Muscle layer of colon (tissue), 2 donors: ENCODE measurements around the gene TSPAN18.

Experiments
- H3K27ac ChIP-seq: one replicate; pipeline ENCODE4 v1.7.0; 2013; ENCODE audit warnings: low read depth, mild to moderate bottlenecking, low read length, moderate library complexity
- H3K27me3 ChIP-seq, 2 donors: one replicate each; pipeline ENCODE4 v1.7.0; 2013; ENCODE audit warnings: low read length in 2 of 2, mild to moderate bottlenecking in 2 of 2; ENCODE audit not compliant: insufficient read depth in 2 of 2, control insufficient read depth in 1 of 2
- H3K36me3 ChIP-seq: one replicate; pipeline ENCODE4 v1.7.0; 2013; ENCODE audit warnings: mild to moderate bottlenecking, low read length; ENCODE audit not compliant: insufficient read depth
- H3K4me1 ChIP-seq: one replicate; pipeline ENCODE4 v1.7.0; 2013; ENCODE audit warnings: mild to moderate bottlenecking, low read length; ENCODE audit not compliant: insufficient read depth
- H3K4me3 ChIP-seq, 2 donors: one replicate each; pipeline ENCODE4 v1.7.0; 2013; ENCODE audit warnings: low read length in 2 of 2, low read depth in 1 of 2, mild to moderate bottlenecking in 1 of 2, moderate library complexity in 1 of 2
- H3K9ac ChIP-seq: one replicate; pipeline ENCODE4 v1.7.0; 2013; ENCODE audit warnings: low read length
- H3K9me3 ChIP-seq: one replicate; pipeline ENCODE4 v1.7.0; 2013; ENCODE audit warnings: mild to moderate bottlenecking, low read length
- donor health status: abdominal sarcoma.
- donor health status: Adenocarcinoma of cecum.

The TSPAN18 gene

DNA sequence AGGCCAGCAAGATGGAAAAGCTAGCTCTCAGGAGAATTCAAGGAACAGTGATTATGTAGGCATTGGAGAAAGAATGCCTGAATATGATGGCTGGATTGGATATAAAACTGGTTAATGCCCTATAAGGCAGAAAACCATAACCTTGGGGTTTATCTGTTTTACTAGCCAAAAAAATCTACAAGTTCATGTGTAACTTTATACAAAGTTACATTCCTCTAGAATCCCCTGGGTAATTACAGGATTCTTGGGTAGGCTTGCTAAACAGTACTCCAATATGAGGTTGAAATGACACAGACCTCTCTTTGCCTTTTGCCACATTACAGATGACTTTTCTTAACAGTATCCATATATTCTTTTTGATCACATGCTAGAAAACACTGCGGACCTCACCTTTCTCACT, 26.0 kb downstream of the TSPAN18 start:
- Histone ChIP-seq H3K4me3 (no peak overlapping the region), H3K9ac (no peak overlapping the region), H3K4me1 (peaks cover 80% of the 10 kb centered on the region), H3K27me3 (no peaks in the 10 kb centered on the region), H3K36me3 (no peaks in the 10 kb centered on the region), H3K27ac (peak overlapping the region; percentile 72), H3K9me3 (no peaks in the 10 kb centered on the region)

DNA sequence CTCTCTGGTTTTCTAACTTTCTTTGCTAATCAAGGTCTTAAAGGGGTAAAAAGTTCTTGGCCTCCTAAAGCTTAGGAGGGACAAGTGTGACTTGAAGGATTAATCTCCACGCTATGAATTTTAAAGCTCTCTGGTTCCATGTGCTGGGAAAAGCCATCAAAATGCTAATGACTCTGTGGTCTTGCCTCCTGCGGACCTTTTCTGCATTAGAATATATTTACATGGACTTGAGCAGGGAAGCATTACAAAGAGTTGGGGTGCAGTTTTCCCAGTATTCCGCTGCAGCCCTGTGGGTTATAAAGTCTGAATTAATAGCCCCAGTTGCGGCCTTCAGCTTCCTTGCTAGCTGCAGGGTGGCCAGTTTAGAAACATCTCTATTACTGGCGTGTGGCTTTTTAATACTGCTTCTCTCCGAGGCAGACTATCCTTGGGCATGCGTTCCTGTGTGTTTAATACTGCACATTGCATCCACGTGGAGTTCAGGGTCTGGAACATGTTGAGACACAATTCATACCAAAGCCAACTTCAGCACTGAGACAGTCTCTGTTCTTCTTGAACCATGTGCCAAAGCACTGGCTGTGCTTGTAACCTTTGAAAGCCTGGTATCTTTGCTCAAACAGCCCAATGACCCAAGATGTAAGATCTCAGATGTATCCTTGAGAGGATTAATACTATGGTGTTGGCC, 27.3 kb downstream of the TSPAN18 start:
- Histone ChIP-seq H3K36me3 (no peaks in the 10 kb centered on the region), H3K4me1 (peaks cover 73% of the 10 kb centered on the region), H3K4me3 (peak overlapping the region in 1 of 2 donors; percentile 0), H3K27me3 (no peaks in the 10 kb centered on the region), H3K9me3 (no peaks in the 10 kb centered on the region), H3K9ac (peak overlapping the region; percentile 31), H3K27ac (peak overlapping the region; percentile 81)

DNA sequence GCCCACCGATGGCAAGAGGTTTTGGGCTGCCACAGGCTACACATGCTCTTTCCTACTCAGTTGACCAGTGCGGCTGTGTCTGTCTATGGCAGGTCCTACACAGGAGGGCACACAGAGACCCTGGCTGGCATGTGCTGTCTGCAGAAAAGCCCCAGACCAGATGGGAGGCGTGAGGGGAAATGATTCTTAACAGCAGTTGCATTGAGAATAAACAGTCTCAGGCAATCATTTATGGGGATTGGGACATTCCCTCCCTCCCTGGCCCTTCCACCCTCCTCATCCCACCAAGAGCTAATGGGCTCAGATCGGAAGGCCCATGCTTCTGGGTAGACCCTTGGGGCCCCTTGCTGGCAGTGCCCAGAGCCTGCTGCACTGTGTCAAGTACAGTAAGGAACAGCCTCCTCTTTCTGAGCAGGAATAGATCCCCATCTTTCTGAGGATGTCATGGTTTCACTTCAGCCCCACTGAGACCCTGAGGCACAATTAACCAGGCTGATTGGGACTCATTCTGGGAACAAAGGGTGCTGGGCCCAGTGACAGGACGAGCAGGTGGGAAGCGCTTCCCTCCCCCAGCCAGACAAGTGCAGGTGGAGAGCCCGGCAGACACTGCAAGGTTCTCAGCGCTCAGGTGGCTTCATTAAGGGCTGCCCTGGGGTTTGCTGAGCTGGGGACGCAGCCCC, 28.3 kb downstream of the TSPAN18 start:
- Histone ChIP-seq H3K4me1 (peaks cover 80% of the 10 kb centered on the region), H3K4me3 (peak overlapping the region in 1 of 2 donors; percentile 45), H3K27ac (peak overlapping the region; percentile 81), H3K9ac (no peak overlapping the region), H3K27me3 (no peaks in the 10 kb centered on the region), H3K36me3 (no peaks in the 10 kb centered on the region), H3K9me3 (no peaks in the 10 kb centered on the region)

DNA sequence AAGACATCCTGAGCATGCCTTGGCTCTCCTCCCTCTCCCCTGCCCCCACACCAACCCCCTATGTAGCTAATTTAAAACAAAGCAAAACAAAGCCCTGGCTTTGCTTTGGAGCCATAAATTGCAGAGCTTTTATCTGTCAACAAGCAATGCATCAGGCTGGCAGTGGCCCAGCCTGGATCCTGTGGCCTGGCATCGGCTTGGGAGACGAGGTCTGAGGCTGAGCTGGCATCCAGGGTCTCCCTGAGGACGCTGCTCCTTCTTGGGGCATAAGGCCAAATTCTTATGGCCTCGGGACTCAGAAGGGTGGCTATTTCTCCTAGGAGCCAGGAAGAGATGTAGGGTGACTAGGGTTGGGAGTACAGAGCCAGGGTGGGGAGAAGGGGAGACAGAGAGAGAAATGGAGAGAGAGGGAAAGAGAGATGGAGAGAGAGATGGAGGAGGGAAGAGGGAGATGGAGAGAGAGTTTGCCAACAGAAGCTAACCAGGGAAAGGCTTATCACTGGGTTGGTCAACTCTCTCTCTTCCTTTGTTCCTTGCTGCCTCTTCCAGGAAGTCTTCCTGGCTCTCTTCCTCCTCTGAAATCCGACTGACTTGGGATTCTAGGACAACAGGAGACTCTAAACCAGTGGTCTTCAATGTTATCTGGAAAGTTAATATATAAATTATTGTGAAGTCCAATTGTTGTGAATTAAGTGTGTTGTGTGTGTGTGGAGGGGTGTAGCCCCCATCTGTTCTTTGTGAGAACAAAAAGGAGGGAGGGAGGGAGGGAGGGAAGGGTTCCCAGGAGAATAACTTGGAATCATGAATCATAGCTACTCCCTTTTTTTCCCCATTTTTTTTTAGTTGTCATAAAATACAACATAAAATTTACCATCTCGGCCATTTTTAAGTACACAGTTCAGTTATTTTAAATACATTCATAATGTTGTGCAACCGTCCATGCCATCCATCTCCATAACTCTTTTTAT, 29.1 kb downstream of the TSPAN18 start:
- H3K27me3 ChIP-seq = no peaks in the 10 kb centered on the region
- no peaks in the 10 kb centered on the region for H3K36me3 ChIP-seq
- peak overlapping the region in 1 of 2 donors; percentile 45 for H3K4me3 ChIP-seq
- no peaks in the 10 kb centered on the region for H3K9me3 ChIP-seq
- H3K9ac ChIP-seq = no peak overlapping the region
- H3K27ac ChIP-seq = peak overlapping the region; percentile 81
- peaks cover 80% of the 10 kb centered on the region for H3K4me1 ChIP-seq

DNA sequence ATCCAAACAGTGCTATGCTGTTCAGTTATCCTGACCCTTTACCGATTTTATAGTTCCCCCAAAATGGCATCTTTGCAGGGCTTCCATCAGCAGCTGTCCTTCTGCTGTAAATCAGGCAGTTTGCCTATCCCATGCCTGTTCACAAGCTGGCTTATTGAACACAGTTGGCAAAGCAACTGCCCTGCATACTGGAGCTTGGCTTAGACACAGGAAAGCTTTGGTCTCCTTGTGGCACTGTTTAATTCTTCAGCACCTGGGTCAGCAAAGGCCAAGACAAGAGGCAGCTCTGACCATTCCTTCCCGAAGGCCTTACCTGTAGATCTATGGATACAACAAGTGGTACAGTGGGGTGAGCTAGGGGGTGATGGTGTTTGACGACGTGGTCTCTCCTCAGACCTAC, 32.2 kb downstream of the TSPAN18 start:
- Histone ChIP-seq H3K36me3 (no peaks in the 10 kb centered on the region), H3K9ac (no peak overlapping the region), H3K27ac (peak overlapping the region; percentile 12), H3K27me3 (no peaks in the 10 kb centered on the region), H3K9me3 (no peaks in the 10 kb centered on the region), H3K4me1 (peaks cover 77% of the 10 kb centered on the region), H3K4me3 (no peak overlapping the region)

DNA sequence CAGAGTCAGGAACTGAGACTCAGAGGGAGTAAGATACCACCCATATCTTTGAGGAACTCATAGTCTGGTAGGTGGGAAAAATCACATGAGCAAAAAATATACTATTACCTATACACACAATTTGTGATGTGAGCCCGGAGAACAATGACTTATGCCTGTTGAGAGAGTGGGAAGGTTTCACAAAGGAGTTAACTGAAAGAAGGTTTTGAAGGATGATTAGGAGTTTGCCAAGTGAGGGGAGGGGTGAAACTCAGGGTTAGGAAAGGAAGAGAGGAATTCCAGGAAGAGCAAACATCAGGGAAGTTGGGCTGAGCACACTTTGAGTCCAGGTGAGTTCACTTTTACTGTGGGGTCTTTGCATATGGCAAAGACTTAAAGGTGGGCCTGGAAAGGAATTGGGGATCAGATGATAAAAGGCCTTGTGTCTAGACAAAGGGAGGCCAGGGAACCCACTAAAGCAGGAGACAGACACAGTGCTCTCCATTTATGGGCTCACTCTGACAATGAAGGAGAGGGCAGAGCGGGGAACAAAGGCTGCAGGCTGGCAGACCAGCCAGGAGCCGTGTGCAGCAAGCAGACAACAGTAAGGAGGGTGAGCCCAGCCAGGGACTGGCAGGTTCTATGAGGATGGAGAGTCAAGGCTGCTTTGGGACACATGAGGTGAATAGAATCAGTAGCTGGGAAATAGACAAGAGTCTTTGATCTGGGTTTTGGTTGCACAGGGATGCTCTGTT, 33.1 kb downstream of the TSPAN18 start:
- no peaks in the 10 kb centered on the region for H3K27me3 ChIP-seq
- no peak overlapping the region for H3K4me3 ChIP-seq
- H3K27ac ChIP-seq = peak overlapping the region; percentile 79
- H3K9me3 ChIP-seq = no peaks in the 10 kb centered on the region
- H3K9ac ChIP-seq = no peak overlapping the region
- H3K4me1 ChIP-seq = peaks cover 74% of the 10 kb centered on the region
- H3K36me3 ChIP-seq = peaks cover 8% of the 10 kb centered on the region

DNA sequence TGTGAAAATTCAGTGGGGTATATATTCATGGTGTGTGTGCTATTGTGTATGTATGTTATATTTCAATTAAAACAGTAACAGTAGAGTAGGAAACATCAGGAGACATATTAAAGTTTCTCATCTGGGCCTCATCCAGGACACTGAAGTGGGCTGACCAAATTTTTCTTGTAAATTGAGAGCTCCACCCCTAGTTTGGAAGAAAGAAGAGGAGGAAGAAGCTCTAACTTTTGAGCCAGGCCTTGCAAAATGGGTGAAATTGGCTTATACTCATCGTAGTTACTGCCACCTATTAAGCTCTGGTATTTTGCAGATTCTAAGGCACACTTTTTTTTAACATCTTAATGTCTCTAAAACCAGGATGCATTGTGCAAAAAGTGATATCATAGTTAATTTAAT, 33.7 kb downstream of the TSPAN18 start:
- peak overlapping the region in 1 of 2 donors; percentile 15 for H3K4me3 ChIP-seq
- H3K9ac ChIP-seq = no peak overlapping the region
- peak overlapping the region; percentile 79 for H3K27ac ChIP-seq
- H3K36me3 ChIP-seq = peaks cover 14% of the 10 kb centered on the region
- no peaks in the 10 kb centered on the region for H3K27me3 ChIP-seq
- H3K9me3 ChIP-seq = no peaks in the 10 kb centered on the region
- H3K4me1 ChIP-seq = peaks cover 74% of the 10 kb centered on the region

DNA sequence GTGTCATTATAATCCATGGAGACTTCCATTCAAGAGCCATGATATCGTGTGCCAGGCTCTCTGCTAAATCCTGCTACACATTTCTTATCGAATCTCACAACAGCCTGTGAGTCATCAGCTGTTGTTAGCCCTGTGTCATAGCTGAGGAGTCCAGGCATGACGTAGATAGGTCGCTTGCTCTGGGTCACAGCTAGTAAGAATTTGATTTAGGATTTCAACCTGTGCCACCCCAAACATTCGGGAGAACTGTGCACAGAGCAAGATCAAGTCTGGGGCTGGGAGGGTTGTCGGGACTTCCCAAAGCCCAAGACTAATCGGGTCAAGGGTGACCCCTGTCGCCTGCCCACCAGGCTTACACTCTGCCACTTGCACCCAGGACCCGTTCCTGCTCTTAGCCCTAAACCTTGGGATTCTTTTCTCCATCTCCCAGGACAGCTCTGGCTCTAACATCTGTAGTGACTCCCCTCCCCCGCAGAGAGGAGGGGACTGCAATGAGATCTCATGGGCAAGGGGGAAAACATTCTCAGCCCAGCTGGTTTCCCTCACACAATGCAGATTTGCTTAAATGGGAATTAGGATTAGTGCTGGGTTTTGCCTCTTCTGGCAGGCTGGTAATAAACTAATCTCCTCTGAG, 34.3 kb downstream of the TSPAN18 start:
- Histone ChIP-seq H3K27me3 (no peaks in the 10 kb centered on the region), H3K27ac (peak overlapping the region; percentile 79), H3K36me3 (peaks cover 17% of the 10 kb centered on the region), H3K9me3 (no peaks in the 10 kb centered on the region), H3K4me3 (peak overlapping the region in 1 of 2 donors; percentile 15), H3K9ac (peak overlapping the region; percentile 24), H3K4me1 (peaks cover 75% of the 10 kb centered on the region)

DNA sequence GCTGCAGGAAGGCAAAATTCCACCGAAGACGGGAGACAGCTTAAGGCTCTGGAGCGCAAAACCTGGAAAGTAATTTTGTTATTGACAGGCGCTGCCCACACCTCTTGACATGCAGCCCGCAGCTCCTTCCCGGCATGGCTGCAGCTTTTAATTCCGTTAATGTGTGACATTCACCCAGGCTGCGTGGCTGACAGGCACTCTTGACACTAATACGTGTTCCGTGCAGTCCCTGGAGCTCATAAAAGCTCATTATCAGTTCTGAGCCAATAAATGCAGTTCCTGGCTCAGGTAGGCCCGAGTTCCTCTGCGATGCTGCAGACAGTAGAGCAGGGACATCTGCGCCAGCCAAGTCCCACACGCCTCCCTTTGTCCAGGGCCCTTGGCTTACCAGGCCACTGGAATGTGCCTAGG, 34.8 kb downstream of the TSPAN18 start:
- Histone ChIP-seq H3K27ac (peak overlapping the region; percentile 79), H3K27me3 (no peaks in the 10 kb centered on the region)

DNA sequence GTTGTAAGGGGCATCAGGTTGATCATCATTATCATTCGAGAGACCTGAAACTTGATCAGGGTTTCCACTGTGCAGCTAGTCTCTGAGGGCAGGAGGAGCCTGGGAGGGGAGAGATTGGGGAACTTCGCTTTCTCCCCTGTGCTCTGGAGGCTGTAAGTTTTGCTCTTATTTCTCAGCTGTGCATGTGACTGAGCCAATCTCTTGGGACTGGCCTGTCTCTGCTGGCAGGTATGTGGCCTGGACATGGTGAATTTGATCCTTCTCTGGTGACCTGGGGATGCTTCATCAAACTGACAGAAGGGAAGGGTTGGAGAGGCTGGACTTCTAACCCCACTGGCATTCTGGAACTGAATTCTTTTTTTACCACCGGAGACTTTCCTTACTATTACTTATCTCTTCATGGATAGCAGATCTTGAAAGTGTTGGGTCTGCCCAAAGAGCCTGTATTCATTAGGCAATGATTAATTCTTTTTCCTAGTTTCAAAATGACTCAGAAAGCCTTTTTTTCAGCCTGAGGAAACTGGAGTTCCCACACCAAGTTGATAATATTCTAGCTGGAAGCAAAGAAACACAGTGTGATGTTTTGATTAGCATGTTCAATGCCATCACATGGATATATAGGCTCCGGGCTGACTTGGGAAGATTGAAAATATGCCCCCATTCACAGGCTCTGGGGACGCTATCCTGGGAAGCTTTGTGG, 36.5 kb downstream of the TSPAN18 start:
- Histone ChIP-seq H3K4me3 (no peak overlapping the region), H3K27ac (peak overlapping the region; percentile 62), H3K9ac (peak overlapping the region; percentile 7), H3K36me3 (peaks cover 17% of the 10 kb centered on the region), H3K9me3 (no peaks in the 10 kb centered on the region), H3K27me3 (no peaks in the 10 kb centered on the region), H3K4me1 (peaks cover 87% of the 10 kb centered on the region)

More for the DNA sequence above, 34.8 kb downstream of the TSPAN18 start:
- H3K36me3 ChIP-seq = peaks cover 17% of the 10 kb centered on the region
- H3K9ac ChIP-seq = peak overlapping the region; percentile 24
- H3K4me1 ChIP-seq = peaks cover 75% of the 10 kb centered on the region
- no peaks in the 10 kb centered on the region for H3K9me3 ChIP-seq
- peak overlapping the region in 1 of 2 donors; percentile 15 for H3K4me3 ChIP-seq
